ENCODE measurements around the gene PRKCI.

Gene PRKCI

GRCh38 chr3:170346481-170347392 lies 124.5 kb downstream of the PRKCI start:
- DNase-seq, result no peak

- no peak for DNase-seq
Observed at GRCh38 chr3:170350515-170351413, 128.5 kb downstream of the PRKCI start.

- DNase-seq, result no peak
Observed at GRCh38 chr3:170352936-170353335, 130.7 kb downstream of the PRKCI start.

DNA sequence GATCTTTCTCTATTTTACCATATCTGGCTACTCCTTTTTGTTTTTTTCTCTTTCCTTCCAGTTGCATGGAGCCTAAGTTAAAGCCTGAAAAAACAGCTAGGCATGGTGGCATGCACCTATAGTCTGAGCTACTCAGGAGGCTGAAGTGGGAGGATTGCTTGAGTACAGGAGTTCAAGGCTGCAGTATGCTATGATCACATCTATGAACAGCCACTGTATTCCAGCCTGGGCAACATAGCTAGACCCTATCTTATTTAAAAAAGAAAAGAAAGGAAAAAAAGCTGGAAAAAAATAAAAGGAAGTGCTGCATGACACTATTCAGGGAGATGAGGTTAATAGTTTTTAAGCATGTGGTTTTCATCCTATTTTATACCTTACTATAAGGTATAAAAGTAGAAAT lies 131.3 kb downstream of the PRKCI start:
- DNase-seq, result no peak

GRCh38 chr3:170354760-170355159 lies 132.5 kb downstream of the PRKCI start:
- no peak for DNase-seq
